ENCODE data around the gene BAIAP2.

DNA sequence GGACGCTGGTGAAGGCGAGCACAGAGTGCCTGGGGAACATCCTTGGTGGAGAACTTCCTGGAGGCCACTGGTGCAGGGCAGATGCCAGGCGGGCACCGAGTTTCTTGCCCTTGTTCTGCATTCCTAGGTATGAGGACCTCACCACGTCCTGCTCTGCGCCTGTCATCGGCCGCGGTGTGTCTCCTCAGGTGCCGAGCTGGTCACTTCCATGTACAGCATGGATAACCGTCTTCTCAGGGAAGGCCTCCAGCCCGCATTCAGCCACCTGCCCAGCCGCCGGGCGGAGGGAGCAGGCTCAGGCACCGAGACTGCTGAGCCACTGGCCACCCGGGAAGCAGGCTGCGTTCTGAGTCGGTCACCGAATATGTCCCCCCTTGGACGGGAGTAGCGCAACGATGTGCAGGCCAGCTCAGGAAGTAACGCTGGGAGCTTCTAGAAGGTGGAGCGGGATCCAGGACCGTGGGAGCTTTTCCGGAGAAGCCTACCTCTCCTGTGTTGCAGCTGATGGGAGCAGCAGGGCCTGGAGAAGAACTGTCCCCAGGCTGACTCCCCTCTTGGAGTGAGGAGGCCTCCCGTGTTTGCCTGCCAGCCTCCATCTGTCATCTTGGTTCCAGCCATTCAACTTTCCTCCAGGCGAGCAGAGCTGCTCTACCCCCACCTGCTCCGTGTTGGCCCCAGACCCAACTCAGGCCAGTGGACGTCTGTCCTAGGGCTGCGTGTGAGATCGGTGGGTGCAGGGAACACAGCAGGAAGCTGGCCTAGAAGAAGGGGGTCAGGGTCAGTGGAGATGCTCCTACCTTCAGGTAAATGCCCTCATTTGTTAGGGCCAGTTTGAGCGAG lies 2.1 kb upstream of the BAIAP2 start:
- TF ChIP-seq, protein P1, sequence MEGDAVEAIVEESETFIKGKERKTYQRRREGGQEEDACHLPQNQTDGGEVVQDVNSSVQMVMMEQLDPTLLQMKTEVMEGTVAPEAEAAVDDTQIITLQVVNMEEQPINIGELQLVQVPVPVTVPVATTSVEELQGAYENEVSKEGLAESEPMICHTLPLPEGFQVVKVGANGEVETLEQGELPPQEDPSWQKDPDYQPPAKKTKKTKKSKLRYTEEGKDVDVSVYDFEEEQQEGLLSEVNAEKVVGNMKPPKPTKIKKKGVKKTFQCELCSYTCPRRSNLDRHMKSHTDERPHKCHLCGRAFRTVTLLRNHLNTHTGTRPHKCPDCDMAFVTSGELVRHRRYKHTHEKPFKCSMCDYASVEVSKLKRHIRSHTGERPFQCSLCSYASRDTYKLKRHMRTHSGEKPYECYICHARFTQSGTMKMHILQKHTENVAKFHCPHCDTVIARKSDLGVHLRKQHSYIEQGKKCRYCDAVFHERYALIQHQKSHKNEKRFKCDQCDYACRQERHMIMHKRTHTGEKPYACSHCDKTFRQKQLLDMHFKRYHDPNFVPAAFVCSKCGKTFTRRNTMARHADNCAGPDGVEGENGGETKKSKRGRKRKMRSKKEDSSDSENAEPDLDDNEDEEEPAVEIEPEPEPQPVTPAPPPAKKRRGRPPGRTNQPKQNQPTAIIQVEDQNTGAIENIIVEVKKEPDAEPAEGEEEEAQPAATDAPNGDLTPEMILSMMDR (IDR thresholded peaks at IDR 0.05): no peak
- TF ChIP-seq POLR2A (IDR thresholded peaks at IDR 0.05) (no peak), EP300 (IDR thresholded peaks at IDR 0.05) (no peak), POLR2AphosphoS5 (IDR thresholded peaks at IDR 0.05) (no peak)
